ENCODE data around the gene CST9L.

DNA sequence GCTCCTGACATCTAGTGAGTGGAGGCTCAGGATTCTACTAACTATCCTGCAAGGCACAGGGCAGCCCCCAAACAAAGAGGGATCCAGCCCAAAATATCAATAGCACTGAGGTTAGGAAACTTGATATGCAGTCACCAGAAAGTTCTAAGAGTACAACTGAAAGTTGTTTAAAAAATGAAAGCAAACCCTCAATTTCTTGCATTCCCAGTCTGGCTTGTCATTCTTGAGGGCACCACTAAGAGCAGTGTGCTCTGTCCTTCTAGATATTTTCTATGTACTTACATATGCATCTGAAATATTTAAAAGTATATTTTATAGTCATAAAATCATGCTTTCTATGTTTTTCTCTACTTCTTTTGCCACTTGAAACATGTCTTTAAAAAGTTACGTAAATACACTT is 41.4 kb downstream of the CST9L start:
- TF ChIP-seq GATA2 (IDR thresholded peaks at IDR 0.05; ENCODE audit: low read depth, low read length) = no peak
- TF ChIP-seq GATA3 (IDR thresholded peaks at IDR 0.05; ENCODE audit: low read depth, low read length) = no peak
